PC-9 (cell line): ENCODE data around the gene CPXCR1. TPM values are rescaled to one million over a fixed set of nuclear protein-coding genes. Genes with fewer than 3 reads are reported as not detected.
"Not testable (repeated sequence)": the region's sequence is repeated elsewhere in the genome, so short reads cannot be mapped to it uniquely, and the experiment has no call there.

Source experiments
- Bru-seq: library from RNA; stranded (reverse); fragments of 400-500 nt; gene quantifications from one replicate; lab custom pipeline; 2021; lab: Mats Ljungman, UMichigan
- BruChase-seq, 2 experiments: library from RNA; stranded (reverse); fragments of 400-500 nt; gene quantifications; one replicate each; lab custom pipeline; 2021; lab: Mats Ljungman, UMichigan
- BruUV-seq: library from RNA; stranded (reverse); fragments of 400-500 nt; replicated peaks from 2 replicates; lab custom pipeline; 2021; lab: Mats Ljungman, UMichigan
- CTCF ChIA-PET: fragments of 300-600 bp; sonication (Branson Sonifier 250); formaldehyde crosslinking; loops from one replicate; lab custom pipeline; 2022; ENCODE audit warnings: antibody characterized with exemption; lab: Charles Lee
- POLR2A ChIA-PET: fragments of 300-600 bp; sonication (Branson Sonifier 250); formaldehyde crosslinking; loops from one replicate; lab custom pipeline; 2022; ENCODE audit warnings: antibody characterized with exemption; ENCODE audit not compliant: unreplicated experiment; lab: Charles Lee
- DNase-seq, 2 experiments: peaks; one replicate each; pipeline versions ENCODE4 v3.0.0 to v3.0.0-alpha.2; 2015 to 2022; ENCODE audit warnings: mixed read lengths in 1 of 2
- H2AFZ ChIP-seq: fragments of 200-600 bp; sonication (generic); 2 replicates; pipeline ENCODE4 v1.8.1; 2017; ENCODE audit warnings: antibody characterized with exemption
- H3F3A ChIP-seq: fragments of 200-600 bp; sonication (generic); 2 replicates; pipeline ENCODE4 v1.8.1; 2017; ENCODE audit warnings: antibody characterized with exemption, mild to moderate bottlenecking, low read depth; ENCODE audit not compliant: insufficient read depth
- H3K27ac ChIP-seq: fragments of 200-600 bp; sonication (generic); 2 replicates; pipeline ENCODE4 v1.6.1; 2016; ENCODE audit warnings: mixed run types
- H3K27me3 ChIP-seq: fragments of 200-600 bp; sonication (generic); 2 replicates; pipeline ENCODE4 v1.6.1; 2016; ENCODE audit warnings: low read depth, mixed run types; ENCODE audit not compliant: insufficient read depth
- H3K36me3 ChIP-seq: fragments of 200-600 bp; sonication (generic); 2 replicates; pipeline ENCODE4 v1.6.1; 2016; ENCODE audit warnings: low read depth, mixed run types
- H3K4me1 ChIP-seq: fragments of 200-600 bp; sonication (generic); replicated peaks from 2 replicates; pipeline ENCODE4 v1.6.1; 2016; ENCODE audit warnings: mixed run types; ENCODE audit not compliant: insufficient read depth
- H3K4me2 ChIP-seq: fragments of 200-600 bp; sonication (generic); 2 replicates; pipeline ENCODE4 v1.6.1; 2017; ENCODE audit warnings: mixed run types
- H3K4me3 ChIP-seq: fragments of 200-600 bp; sonication (generic); 2 replicates; pipeline ENCODE4 v1.6.1; 2016; ENCODE audit warnings: mixed run types
- H3K79me2 ChIP-seq: fragments of 200-600 bp; sonication (generic); 2 replicates; pipeline ENCODE4 v1.6.1; 2017; ENCODE audit warnings: low read depth, mixed run types
- H3K9me2 ChIP-seq: fragments of 200-600 bp; sonication (generic); 2 replicates; pipeline ENCODE4 v1.8.1; 2017; ENCODE audit warnings: mild to moderate bottlenecking; ENCODE audit not compliant: insufficient read depth
- H3K9me3 ChIP-seq: fragments of 200-600 bp; sonication (generic); 2 replicates; pipeline ENCODE4 v1.8.1; 2016; ENCODE audit warnings: low read depth; ENCODE audit not compliant: insufficient read depth
- H4K20me1 ChIP-seq: fragments of 200-600 bp; sonication (generic); 2 replicates; pipeline ENCODE4 v1.8.1; 2017; ENCODE audit not compliant: insufficient read depth
- CTCF ChIP-seq: fragments of 200-600 bp; sonication (generic); conservative IDR thresholded peaks from 2 replicates; pipeline ENCODE4 v1.6.1; 2017; ENCODE audit warnings: mixed run types, antibody characterized with exemption, mild to moderate bottlenecking, moderate library complexity
- EZH2 ChIP-seq: fragments of 200-600 bp; sonication (generic); IDR thresholded peaks from 2 replicates; pipeline ENCODE4 v1.8.0; 2017; ENCODE audit warnings: antibody characterized with exemption, low read depth
- intact Hi-C: fragments of 100-400 bp; cut with micrococcal nuclease; formaldehyde crosslinking; loops from one replicate; pipeline ENCODE4 v1.10.0; 2022; ENCODE audit not compliant: unreplicated experiment
- long read RNA-seq: library from polyadenylated mRNA; stranded (forward); transcript quantifications from one replicate; pipeline ENCODE4 v2.0.0, GENCODE V29; 2022
- total RNA-seq: library from RNA; stranded (reverse); gene quantifications from 2 replicates; pipeline ENCODE4 v1.2.3, GENCODE V29; 2021

The CPXCR1 gene
- total RNA-seq (not detected in 2 replicates), Bru-seq, nascent RNA (not detected), BruChase-seq, experiment 1, labeled RNA remaining after a 2-hour chase (not detected), BruChase-seq, experiment 2, labeled RNA remaining after a 6-hour chase (not detected)
- long read RNA-seq, result 0 reads

- no peaks in the 10 kb centered on the region for H3F3A ChIP-seq
- CTCF ChIA-PET, result no interaction called here
- H3K36me3 ChIP-seq, result no peaks in the 10 kb centered on the region
- POLR2A ChIA-PET, result no interaction called here
- no peak within 1 kb of the TSS for H3K4me2 ChIP-seq
- TF ChIP-seq EZH2 (no peak), CTCF (no peak)
- H3K9me2 ChIP-seq, result no peaks in the 10 kb centered on the region
- no peaks in the 10 kb centered on the region for H4K20me1 ChIP-seq
- H3K4me3 ChIP-seq, result no peak within 1 kb of the TSS
- H3K9me3 ChIP-seq, result no peaks in the 10 kb centered on the region
- no peaks in the 10 kb centered on the region for H3K27me3 ChIP-seq
- intact Hi-C loops, result no loop called here
- no peak for DNase-seq
- H3K79me2 ChIP-seq, result no peaks in the 10 kb centered on the region
- no peak within 1 kb of the TSS for H3K27ac ChIP-seq
- H2AFZ ChIP-seq, result no peak within 1 kb of the TSS
- BruUV-seq, result no TSS peak
- H3K4me1 ChIP-seq, result no peaks in the 10 kb centered on the region
These were observed at the start of gene CPXCR1 for GRCh38 chrX:88746925-88747324. Gene CPXCR1, plus strand, starts transcription at chrX:88747225. Its CDS starts 6,190 bp downstream, at chrX:88753415.

DNA sequence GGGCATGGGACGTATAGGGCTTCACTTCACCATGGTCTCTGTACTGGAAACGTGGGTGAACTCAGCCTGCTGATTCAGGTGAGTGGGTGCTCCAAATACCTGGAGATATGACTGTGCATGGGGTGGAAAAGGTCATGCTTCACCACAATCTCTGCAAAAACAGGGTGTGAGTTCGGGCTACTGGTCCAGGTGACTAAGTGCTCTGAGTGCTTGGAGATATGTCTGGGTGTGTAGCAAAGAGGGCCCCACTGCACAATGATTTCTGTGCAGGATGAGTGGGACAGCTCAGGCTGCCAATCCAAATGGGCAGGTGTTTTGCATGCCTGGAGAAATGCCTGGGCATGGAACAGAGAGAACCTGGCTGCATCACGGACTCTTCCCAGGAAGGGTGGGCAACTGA lies 11.2 kb upstream of the CPXCR1 start:
- no peak for TF ChIP-seq CTCF
- no peak for TF ChIP-seq EZH2
- CTCF ChIA-PET, result no interaction called here
- no TSS peak for BruUV-seq
- no peaks in the 10 kb centered on the region for H3F3A ChIP-seq
- H3K4me3 ChIP-seq, result no peak overlapping the region
- no peak overlapping the region for H3K4me2 ChIP-seq
- POLR2A ChIA-PET, result no interaction called here
- no peaks in the 10 kb centered on the region for H3K9me3 ChIP-seq
- H3K79me2 ChIP-seq, result no peaks in the 10 kb centered on the region
- H3K27ac ChIP-seq, result no peak overlapping the region
- H3K27me3 ChIP-seq, result no peaks in the 10 kb centered on the region
- intact Hi-C loops, result no loop called here
- H2AFZ ChIP-seq, result no peak overlapping the region
- DNase-seq, result no peak
- H4K20me1 ChIP-seq, result no peaks in the 10 kb centered on the region
- H3K4me1 ChIP-seq, result no peaks in the 10 kb centered on the region
- no peaks in the 10 kb centered on the region for H3K36me3 ChIP-seq
- no peaks in the 10 kb centered on the region for H3K9me2 ChIP-seq

DNA sequence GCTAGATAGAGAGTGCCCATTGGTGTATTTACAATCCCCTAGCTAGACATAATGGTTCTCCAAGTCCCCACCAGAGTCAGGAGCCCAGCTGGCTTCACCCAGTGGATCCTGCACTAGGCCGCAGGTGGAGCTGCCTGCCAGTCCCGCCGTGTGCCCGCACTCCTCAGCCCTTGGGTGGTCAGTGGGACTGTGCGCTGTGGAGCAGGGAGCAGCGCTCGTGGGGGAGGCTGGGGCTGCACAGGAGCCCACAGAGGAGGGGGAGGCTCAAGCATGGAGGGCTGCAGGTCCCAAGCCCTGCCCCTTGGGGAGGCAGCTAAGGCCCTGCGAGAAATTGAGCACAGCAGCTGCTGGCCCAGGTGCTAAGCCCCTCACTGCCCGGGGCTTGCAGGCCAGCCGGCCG lies 810 bp upstream of the CPXCR1 start:
- H2AFZ ChIP-seq, POLR2A ChIA-PET, H3K4me2 ChIP-seq, H3K9me2 ChIP-seq, H3K9me3 ChIP-seq, H3K27me3 ChIP-seq, H3K4me1 ChIP-seq, CTCF ChIA-PET, intact Hi-C loops, H3K79me2 ChIP-seq, H3K4me3 ChIP-seq, H3K36me3 ChIP-seq, H4K20me1 ChIP-seq, H3F3A ChIP-seq, DNase-seq, BruUV-seq, H3K27ac ChIP-seq: not testable (repeated sequence)

GRCh38 chrX:88752339-88752738 lies 5.3 kb downstream of the CPXCR1 start:
- H2AFZ ChIP-seq, H3K27ac ChIP-seq, H3F3A ChIP-seq, CTCF ChIA-PET, H3K79me2 ChIP-seq, H3K4me1 ChIP-seq, H3K36me3 ChIP-seq, DNase-seq, H3K27me3 ChIP-seq, H3K9me3 ChIP-seq, POLR2A ChIA-PET, H3K4me2 ChIP-seq, BruUV-seq, intact Hi-C loops, H3K4me3 ChIP-seq, H3K9me2 ChIP-seq, H4K20me1 ChIP-seq: not testable (repeated sequence)
